SK-N-SH treated with all-trans-retinoic acid at 6 μM for 48 hours (cell line): ENCODE measurements around the gene DCTD.

Source experiments
- ISL1 ChIP-seq: fragments of 250-450 bp; sonication (Bioruptor Pico); IDR thresholded peaks from 2 replicates; pipeline ENCODE4 v2.1.2; 2022; ENCODE audit warnings: mild to moderate bottlenecking, moderate library complexity
- PATZ1 ChIP-seq: fragments of 250-450 bp; sonication (Bioruptor Pico); IDR thresholded peaks from 2 replicates; pipeline ENCODE4 v1.8.0; 2020; ENCODE audit warnings: mild to moderate bottlenecking, moderate library complexity, borderline replicate concordance
- RARB ChIP-seq: fragments of 250-450 bp; sonication (Bioruptor Pico); IDR thresholded peaks from 2 replicates; pipeline ENCODE4 v1.8.0; 2021; ENCODE audit warnings: mild to moderate bottlenecking, moderate library complexity
- TCF4 ChIP-seq: fragments of 250-450 bp; sonication (Bioruptor Pico); IDR thresholded peaks from 2 replicates; pipeline ENCODE4 v1.8.0; 2021; ENCODE audit warnings: mild to moderate bottlenecking, moderate library complexity, borderline replicate concordance
- TSHZ2 ChIP-seq: fragments of 250-450 bp; sonication (Bioruptor Pico); IDR thresholded peaks from 2 replicates; pipeline ENCODE4 v1.5.0; 2020; ENCODE audit warnings: mild to moderate bottlenecking, moderate library complexity
- ZFP30 ChIP-seq: fragments of 450-650 bp; formaldehyde crosslinking; IDR thresholded peaks from 2 replicates; pipeline ENCODE4 v1.5.0; 2022; ENCODE audit warnings: mild to moderate bottlenecking, moderate library complexity

- TF ChIP-seq ISL1: no peak
- TF ChIP-seq RARB (CRISPR knock-in tag): no peak
- no peak for TF ChIP-seq TSHZ2 (CRISPR knock-in tag)
- TF ChIP-seq TCF4: no peak
- TF ChIP-seq ZFP30 (CRISPR knock-in tag): no peak
- TF ChIP-seq PATZ1 (CRISPR knock-in tag): no peak
Observed at GRCh38 chr4:182871616-182872015, 45.6 kb downstream of the DCTD start.
